ENCODE data around the gene EPN3.

EPN3 gene

DNA sequence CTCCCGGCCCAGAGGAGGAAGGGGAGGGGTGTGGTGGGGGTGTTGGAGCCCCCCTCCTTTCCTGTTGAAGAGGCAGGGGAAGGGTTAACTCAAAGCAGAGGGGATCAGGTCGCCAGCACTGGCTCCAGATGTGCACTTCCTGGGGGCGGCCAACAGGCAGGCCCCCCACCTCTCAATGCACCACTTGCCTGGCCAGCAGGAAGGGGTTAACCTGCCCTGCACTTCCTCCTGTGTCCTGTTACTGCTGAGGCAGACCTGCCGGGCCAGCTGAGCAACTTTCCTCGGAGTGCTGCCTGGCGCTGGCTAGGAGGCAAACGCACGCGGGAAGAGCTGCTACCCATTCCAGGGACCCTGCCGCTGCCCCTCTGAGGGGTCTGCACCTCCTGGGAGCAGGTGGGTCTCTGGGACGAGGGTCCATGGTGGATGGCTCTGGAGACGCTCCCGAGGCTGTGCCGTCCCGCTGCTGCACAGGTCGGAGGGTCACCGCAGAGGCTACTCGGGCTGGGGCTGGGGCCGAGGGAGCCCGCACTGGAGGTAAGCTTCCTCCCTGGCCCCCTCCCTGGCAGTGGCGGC is at the start of gene EPN3:
Gene EPN3, plus strand, starts transcription at position 284 of the 573 bp plus-strand sequence. CDS start 3,822 bp downstream, outside the sequence.
- TF ChIP-seq ZNF274 (IDR thresholded peaks at IDR 0.05; ENCODE audit: low read depth, low read length): no peak
- H3K4me3 ChIP-seq (ENCODE audit: low read length): no peak within 1 kb of the TSS

DNA sequence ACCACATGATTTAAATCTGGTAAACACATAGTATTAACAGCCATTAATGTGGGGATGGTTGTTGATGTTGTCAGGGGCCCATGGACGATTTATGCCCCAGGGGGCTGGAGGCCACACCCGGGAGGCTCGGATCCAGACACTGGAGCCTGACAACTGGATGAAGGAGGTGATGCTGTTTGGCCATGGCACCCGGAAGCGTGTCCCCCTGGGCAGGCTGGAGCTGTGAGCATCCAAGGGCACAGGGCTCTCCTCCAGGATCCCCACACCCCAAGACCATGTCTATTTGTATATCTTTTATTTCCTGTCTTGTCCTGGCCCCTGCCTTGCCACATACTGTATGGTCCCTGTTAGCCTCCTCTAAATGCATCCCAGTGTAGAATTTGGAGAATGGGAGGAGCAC is 49.3 kb upstream of the EPN3 start:
- H3K4me3 ChIP-seq (ENCODE audit: low read length): no peak overlapping the region
- no peak for TF ChIP-seq ZNF274 (IDR thresholded peaks at IDR 0.05; ENCODE audit: low read depth, low read length)

DNA sequence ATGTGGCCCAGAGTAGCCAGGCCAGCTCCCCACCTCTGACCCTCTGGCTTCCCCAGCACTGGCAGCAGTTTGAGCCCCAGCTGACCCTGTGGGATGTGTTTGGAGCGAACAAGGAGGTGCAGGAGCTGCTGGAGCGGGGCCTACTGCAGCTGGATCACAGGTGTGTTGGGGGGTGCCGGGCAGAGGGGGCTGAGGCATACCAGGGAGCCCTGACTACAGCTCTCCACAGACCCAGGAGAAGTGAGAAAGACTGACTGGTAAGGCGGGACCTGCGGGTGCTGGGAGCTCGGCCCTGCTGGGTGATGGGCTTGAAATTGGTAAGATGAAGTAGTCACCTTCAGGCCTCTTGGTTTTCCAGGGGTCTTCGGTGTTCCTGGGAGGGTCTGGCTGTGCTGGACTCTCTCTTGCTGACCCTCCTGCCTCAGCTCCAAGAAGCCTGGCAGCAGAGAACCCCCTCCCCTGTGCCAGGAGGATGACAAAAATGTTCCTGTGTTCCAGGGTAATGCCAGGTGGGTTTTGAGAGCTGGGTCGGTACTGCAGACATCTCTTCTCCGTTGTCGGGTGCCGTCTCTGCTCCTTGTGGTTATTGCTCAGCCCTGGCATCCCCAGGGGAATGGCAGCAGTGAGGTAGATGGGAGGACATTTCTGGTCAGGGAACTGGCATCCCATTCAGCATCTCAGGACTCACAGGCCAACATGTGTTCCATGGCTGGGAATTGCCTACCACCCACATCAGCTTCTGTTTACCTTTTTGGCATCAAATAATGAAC is 48.0 kb upstream of the EPN3 start:
- no peak for TF ChIP-seq ZNF274 (IDR thresholded peaks at IDR 0.05; ENCODE audit: low read depth, low read length)
- no peak overlapping the region for H3K4me3 ChIP-seq (ENCODE audit: low read length)

DNA sequence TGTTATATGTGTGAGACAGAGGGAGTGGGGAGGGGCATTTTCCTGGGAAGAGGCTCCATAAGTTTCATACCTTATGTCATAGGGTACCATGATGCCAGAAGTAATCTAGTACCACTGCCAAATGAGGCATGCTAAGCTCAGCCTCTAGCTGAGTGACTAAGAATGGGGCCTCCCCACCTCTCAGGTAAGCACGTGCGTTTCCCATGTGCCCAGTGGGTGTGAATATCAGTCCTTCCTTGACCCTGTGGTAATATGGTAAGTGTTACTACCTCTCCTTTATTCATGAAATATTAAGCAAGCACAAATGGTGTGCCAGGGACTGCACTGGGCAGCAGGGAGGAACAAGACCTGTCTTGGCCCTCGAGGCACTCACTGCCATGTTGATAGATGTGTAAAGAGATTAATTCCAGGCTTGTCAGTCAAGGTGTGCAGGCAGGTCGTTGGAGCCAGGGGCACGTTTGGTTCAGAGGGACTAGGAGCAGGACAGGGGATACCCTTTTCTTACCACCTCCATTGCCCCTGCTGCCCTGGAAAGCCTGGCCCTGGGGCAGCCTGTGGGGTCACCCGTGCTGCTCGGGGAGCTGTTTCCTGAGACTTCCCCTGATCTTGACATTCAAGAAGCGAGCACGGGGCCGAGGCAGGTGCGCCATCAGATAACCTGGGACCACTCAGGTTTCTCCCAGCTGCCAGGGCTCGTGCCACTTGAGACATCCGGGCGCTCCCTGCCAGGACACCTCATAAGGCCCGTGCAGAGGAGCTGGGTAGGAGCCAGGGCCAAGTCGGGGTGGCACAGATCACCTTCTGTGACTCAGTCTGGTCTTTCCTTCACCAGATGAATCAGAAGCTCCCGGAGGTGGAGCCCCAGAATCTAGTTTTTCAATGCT is 45.1 kb upstream of the EPN3 start:
- no peak for TF ChIP-seq ZNF274 (IDR thresholded peaks at IDR 0.05; ENCODE audit: low read depth, low read length)
- H3K4me3 ChIP-seq (ENCODE audit: low read length): no peak overlapping the region

DNA sequence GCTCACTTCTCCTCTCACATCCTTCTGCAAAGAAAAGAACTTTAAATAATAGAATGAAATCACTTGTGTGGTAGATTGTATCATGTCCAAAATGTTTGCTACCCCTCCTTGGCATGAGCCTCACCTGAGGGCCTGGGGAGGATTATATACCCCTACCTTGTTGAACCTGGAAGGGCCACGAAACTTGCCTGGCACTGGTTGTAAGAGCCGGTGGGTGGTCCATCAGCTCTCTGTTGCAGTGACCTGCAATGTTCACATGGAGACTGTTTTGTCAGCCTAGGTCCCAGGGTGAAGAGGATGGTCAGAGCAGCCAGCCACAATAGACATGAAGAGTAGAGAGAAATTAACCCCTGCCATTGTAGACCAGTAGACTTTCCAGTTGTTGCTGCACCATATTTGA is 43.7 kb upstream of the EPN3 start:
- H3K4me3 ChIP-seq (ENCODE audit: low read length): no peak overlapping the region
- no peak for TF ChIP-seq ZNF274 (IDR thresholded peaks at IDR 0.05; ENCODE audit: low read depth, low read length)

DNA sequence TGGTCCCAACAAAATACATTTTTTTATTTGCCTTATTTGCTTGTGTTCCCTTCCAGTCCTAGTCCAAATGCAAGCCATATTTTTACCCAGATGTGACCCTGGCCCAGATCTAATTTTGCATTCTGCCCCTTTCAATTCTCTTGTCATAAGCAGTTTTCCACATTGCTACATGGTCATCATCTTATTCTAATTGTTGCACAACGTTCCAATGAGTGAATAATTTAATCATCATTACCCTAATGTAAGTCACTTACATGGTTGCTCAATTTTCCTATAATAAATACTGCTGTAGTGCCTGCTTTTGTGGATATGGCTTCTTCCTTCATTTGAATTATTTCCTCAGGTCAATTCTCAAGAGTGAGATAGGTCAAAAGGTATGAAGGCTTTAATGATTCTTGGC is 41.0 kb upstream of the EPN3 start:
- no peak for TF ChIP-seq ZNF274 (IDR thresholded peaks at IDR 0.05; ENCODE audit: low read depth, low read length)
- H3K4me3 ChIP-seq (ENCODE audit: low read length): no peak overlapping the region

DNA sequence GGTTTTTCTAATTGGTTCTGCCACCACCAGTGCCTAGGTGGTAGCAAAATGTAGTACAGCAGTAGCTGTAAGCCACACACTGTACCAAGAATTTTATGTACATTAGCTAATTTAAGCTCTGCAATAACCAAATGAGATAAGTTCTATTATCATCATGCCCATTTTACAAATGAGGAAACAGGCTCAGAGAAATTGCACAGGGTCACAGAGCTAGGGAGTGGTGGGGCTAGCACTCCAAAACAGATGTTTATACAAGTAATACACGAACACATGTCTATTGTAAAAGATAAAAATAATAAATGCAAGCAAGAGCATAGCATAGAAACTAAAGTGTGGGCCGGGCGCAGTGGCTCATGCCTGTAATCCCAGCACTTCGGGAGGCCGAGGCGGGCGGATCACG is 40.3 kb upstream of the EPN3 start:
- no peak for TF ChIP-seq ZNF274 (IDR thresholded peaks at IDR 0.05; ENCODE audit: low read depth, low read length)
- no peak overlapping the region for H3K4me3 ChIP-seq (ENCODE audit: low read length)

DNA sequence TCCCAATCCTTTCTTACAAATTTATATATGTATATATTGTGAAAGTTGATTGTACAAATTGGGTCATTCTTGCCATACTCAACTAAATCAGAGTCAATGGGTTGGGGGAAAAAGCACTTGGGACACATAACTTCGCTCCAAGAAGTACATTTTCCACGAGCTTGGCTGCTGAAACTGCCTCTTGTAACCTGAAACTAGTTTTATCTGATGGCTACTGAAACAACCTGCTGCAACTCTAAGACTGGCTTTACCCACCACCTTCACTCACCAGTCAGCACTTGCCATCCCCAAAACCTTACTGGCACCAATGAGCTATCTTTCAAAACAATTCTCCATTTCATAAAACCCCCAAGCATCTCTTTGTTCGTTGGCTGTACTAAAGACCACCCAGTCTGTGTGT is 38.8 kb upstream of the EPN3 start:
- H3K4me3 ChIP-seq (ENCODE audit: low read length): no peak overlapping the region
- TF ChIP-seq ZNF274 (IDR thresholded peaks at IDR 0.05; ENCODE audit: low read depth, low read length): no peak

DNA sequence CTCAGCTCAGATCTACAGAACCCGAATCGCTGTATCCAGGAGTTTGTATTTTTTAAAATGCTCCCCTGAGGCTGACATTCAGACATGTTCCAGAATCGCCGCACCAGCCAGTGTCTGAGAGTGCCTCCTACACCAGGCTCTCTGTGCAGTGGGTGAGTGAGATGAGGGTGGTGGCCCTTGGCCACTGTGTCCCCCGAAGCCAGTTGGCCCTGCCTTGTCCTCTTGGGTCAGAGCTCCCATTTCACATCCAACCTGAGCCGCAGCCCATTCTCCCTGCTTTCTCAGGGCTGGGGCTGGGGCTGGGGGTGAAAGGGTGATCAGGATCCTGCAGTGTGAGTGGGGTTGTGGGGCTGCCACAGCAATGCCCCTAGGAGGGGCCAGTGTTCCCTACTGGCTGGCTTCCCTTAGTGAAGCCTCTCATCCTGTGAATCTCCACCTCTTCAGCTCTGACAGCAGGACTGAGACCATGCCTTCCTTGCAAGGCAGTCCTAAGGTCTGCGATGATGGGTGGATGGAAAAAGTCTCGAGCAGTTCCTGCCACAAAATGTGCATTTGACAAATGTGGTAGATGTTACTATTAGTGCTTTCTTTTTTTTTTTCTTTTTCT is 37.2 kb upstream of the EPN3 start:
- no peak for TF ChIP-seq ZNF274 (IDR thresholded peaks at IDR 0.05; ENCODE audit: low read depth, low read length)

DNA sequence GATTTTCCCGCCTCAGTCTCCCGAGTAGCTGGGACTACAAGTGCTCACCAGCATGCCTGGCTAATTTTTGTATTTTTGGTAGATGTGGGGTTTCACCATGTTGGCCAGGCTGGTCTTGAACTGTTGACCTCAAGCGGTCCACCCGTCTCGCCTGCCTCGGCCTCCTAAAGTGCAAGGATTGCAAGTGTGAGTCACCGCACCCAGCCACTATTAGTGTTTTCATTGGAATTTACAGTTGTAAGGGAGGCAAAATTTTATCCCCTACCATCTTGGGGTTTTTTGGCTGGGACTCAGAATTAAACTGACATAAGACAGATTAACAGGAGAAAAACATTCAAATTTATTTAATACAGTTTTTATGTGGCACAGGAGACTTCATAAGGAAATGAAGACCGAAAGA is 36.6 kb upstream of the EPN3 start:
- H3K4me3 ChIP-seq (ENCODE audit: low read length): no peak overlapping the region
- no peak for TF ChIP-seq ZNF274 (IDR thresholded peaks at IDR 0.05; ENCODE audit: low read depth, low read length)

More for the DNA sequence above, 37.2 kb upstream of the EPN3 start:
- no peak overlapping the region for H3K4me3 ChIP-seq (ENCODE audit: low read length)

DNA sequence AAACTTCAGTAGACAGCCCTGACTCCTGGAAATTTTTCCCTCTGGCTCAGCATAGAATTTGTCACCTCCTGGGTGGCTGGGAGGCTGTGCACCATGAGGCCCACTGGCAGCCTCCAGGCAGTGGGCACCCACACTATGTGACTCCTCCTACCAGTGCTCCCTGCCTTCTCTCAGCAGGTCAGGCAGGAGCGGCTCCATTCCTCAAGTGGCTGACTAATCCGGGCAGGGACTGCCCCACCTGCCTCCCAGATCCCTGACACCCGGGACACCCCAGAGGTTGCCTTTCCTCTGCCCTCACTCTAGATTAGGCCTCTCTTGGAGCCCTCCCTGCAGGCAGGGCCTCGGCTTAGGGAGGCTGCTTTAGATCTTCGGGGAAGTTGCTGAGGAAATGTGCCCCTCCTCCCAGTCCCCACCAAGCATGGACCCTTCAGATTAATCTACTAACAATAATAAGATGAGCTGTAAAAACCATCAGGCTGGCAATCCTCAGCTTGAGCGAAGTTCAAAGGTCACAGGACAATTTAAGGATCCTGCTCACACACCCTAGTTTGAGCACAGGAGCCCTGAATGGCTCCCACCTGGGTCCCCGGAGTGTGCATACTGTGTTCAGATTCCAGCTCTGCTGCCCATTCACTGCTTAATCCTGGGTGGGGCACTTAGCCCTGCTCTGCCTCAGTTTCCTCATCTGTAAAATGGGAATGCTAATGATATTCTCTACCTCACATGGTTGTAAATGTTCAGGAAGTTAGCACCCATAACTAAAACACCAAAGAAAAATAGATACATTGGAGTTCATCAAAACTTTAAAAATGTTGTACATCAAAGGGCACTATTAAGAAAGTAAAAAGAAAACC is 34.3 kb upstream of the EPN3 start:
- TF ChIP-seq ZNF274 (IDR thresholded peaks at IDR 0.05; ENCODE audit: low read depth, low read length): no peak
- no peak overlapping the region for H3K4me3 ChIP-seq (ENCODE audit: low read length)

DNA sequence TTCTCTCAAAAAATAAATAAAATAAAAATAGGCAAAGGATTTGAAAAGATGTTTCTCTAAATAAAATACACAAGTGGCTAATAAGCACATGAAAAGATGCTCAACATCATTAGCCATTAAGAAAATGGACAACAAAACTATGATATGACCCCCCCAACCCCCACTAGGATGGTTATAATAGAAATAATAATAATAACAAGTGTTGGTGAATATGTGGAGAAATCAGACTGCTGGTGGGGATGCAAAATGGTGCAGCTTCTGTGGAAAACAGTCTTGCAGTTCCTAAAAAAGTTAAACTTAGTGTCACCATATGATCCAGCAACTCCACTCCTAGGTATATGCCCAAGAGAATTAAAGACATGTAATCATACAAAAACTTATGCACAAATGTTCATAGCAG is 33.3 kb upstream of the EPN3 start:
- no peak for TF ChIP-seq ZNF274 (IDR thresholded peaks at IDR 0.05; ENCODE audit: low read depth, low read length)
- H3K4me3 ChIP-seq (ENCODE audit: low read length): no peak overlapping the region

DNA sequence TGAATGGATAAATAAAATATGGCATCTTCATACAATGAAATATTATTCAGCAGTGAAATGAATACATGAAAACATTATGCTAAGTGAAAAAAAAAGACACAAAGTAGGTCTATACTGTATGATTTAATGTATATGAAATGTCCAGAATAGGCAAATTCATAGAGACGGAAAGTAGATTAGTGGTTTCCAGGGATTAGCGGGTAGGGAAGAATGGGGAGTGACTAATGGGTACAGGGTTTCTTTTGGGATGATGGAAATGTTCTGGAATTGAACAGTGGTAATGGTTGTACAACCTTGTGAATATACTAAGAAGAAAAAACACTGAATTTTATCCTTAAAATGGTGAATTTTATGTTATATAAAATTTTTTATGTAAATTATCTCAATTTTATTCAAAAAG is 32.8 kb upstream of the EPN3 start:
- no peak for TF ChIP-seq ZNF274 (IDR thresholded peaks at IDR 0.05; ENCODE audit: low read depth, low read length)
- no peak overlapping the region for H3K4me3 ChIP-seq (ENCODE audit: low read length)
